Suppressor macrophage (primary cell): ENCODE measurements around the gene TMEM185B.
"Not testable (repeated sequence)": the region's sequence is repeated elsewhere in the genome, so short reads cannot be mapped to it uniquely, and the experiment has no call there.

ENCODE experiments used
- DNase-seq, 4 experiments: peaks; one replicate each; pipeline ENCODE4 v3.0.0-alpha.2; 2020 to 2022
- total RNA-seq, 17 experiments: gene quantifications; one replicate each; lab custom pipeline; 2026; ENCODE audit warnings: mixed read lengths in 6 of 17, inconsistent platforms in 3 of 17; lab: John Stamatoyannopoulos, UW

Gene TMEM185B
- total RNA-seq: 18.9 to 53.8 (median 37.9) reads per million in 17 experiments

DNA sequence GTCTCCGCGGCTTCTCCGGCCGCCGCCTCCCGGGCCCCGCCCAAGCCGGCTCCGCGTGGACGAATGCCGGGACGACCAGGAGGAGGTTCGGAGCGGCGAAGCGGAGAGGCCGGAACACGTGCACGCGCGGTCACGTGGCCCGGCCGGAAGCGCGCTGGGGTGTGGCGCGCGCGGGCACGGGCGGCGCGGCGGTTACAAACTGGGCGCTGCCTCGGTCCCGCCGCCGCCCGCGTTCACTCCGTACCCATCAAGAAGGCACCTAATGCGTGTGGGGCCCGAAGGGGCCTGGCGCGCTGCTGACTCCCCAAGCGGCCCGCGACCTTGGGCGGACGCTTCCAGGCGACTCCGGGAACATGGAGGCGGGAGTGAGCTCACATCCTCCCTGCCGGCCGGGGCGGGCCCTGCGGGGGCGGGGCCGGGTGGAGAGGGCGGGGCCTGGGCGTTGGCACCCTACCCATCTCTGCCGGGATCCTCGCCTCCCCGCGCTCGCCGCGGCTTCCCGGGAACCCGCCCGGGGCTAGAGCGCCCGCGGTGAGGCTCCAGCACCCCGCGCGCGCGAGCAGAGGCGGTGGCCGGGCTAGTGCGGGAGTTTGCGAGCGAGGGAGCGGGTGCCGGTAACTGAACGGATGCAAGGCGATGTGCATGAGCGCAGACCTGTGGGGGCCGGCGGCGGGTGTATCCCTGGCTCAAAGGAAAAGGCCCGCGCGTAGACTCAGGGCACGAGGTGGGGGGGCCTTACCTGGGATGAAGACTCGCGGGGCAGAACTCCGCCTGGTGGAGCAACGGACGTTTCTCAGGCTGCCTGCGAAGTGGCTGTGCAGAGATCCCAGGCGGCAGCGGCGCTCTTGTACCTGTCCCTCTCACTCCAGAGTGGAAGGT, at the start of gene TMEM185B:
Gene TMEM185B (minus strand): TSS at position 367 of the 879 bp plus-strand sequence. CDS start 424 bp downstream, outside the sequence.
- peak; percentile 91 to 97 (median 94) for DNase-seq

DNA sequence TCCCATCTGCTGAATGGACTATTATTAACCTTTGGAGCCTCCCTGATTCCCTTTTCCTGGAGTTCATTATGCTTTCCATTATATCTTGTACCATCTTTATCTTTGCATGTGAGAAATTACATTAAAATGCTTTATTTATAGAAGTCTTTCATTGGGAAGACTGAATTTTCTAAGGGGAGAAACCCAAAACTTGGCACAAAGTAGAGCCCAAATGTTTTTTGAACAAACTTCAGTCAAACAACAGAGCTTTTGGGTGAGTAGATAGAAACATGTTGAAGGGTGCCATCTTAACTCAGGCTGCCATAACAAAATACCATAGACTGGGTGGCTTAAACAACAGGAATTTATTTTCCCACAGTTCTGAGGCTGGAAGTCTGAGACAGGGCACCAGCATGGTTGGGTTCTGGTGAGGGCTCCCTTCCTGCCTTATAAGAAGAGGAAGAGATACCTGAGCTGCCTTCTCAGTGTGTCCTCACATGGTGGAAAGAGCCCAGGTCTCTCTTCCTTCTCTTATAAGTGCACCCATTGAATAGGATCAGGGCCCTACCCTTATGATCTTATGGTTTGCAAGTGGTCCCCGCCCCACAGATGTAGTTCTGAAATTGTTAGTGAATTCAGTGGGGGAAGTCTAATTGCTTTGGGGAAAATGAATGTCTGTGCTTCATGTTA, 48.6 kb upstream of the TMEM185B start:
- DNase-seq: no peak

DNA sequence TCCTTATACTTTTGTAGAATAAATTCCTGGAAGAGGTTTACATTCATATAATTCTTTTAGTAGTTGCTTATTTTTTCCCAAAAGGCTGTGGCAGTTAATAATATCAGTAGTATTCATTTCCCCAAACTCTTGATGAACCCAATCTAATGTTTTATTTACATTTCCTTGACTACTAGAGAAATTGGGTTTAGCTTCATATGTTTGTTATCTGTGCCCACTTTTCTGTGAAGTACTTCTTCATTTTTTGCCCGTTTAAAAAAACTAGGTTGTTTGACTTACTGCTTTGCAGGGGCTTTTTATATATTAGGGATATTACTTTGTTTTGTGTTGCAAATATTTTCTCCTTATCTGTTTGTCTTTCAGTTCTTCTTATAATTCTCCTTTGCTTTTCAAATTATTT, 46.6 kb upstream of the TMEM185B start:
- DNase-seq: peak in 2 of 4 experiments; percentile 33 to 43

DNA sequence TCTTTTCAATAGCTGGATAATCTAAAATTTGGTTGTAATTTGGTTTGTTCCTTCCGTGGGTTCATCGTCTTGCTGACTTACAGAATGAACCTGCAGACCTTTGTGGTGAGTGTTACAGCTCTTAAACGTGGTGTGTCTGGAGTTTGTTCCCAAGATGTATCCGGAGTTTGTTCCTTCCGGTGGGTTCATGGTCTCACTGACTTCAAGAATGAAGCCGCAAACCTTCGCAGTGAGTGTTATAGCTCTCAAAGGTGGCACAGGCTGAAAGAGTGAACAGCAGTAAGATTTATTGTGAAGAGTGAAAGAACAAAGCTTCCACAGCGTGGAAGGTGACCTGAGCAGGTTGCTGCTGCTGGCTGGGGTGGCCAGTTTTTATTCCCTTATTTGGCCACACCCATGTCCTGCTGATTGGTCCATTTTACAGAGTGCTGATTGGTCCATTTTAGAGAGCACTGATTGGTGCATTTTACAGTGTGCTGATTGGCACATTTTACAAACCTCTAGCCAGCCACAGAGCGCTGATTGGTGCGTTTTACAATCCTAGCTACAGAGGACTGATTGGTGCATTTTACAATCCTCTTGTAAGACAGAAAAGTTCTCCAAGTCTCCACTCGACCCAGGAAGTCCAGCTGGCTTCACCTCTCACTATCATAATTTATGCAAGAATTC, 46.0 kb upstream of the TMEM185B start:
- DNase-seq: no peak

DNA sequence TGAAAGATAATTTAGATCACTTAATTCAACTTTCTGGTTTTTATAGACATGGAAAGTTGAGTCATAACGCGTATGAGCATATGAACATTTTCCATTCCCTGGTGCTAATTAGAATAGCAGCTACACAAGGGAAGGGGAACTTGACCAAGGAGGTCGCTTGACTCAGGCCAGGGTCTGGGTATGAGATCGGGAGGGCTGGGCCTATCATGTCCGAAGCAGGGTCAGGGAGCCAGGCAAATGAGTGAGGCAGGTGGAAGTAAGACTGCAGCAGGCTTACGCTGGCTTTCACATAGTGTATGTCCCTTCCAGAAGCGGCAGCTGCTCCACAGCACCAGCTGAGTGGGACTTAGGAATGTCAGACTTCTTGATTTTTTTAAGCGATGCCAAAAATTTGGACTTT, 44.1 kb upstream of the TMEM185B start:
- DNase-seq: peak in 1 of 4 experiments; percentile 26

DNA sequence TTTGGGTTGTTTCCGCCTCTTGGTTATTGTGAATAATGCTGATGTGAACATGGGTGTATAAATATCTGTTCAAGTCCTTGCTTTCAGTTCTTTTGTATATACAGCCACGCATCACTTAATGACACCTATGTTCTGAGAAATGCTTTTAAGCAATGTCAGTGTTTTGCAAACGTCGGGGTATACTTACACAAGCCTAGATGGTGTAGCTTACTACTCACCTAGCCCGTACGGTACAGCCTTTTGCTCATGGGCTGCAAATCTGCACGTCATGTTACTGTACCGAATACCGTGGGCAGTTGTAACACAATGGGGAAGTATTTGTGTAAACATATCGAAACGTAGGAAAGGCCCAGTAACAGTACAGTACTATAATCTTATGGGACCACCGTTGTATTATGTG, 41.8 kb upstream of the TMEM185B start:
- peak; percentile 52 to 82 (median 64) for DNase-seq

DNA sequence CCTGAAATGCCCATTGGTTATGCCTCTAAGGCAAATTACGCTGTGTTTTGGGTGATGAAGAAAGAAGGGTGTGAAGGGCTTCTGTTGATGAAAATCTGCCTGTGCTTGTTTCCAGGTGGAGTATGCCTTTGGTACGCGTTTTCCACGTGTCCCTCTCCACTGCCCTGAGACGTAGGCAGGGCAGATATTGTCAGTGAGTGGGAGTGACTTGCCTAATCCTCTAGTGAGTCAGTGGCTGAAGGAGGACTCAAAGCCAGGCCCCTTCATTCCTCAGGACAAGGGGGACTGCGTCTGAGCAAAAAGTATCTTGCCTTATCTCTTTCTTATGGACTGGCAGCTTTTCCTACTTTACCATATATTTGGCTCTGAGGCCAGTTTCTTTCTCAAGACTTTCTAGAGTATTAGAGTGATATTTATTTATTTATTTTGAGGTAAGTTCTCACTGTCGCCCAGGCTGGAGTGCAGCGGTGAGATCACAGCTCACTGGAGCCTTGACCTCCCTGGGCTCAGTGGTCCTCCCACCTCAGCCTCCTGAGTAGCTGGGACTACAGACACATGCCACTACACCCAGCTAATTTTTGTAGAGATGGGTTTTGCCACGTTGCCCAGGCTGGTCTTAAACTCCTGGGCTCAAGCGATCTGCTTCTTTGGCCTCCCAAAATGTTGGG, 39.7 kb upstream of the TMEM185B start:
- peak; percentile 30 to 78 (median 71) for DNase-seq

DNA sequence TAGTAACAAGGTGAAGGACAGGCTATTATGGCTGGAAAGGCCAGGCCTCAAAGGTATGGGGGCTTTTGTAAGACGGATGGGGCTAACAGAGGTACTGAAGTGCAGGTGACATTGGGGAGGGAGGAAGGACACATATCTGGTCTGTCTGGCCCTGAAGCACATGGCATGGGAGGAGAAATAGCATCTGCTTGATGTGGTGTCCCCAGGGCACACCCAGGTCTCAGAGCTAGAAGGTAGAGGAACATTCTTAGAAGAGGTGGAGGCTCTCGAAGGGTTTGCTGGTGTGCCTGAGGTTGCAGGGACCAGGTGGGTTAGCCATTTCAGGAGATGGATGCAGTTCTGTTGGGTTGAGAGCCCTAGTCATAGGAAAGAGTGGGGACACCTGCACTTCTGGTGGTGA, 39.0 kb upstream of the TMEM185B start:
- DNase-seq: no peak

DNA sequence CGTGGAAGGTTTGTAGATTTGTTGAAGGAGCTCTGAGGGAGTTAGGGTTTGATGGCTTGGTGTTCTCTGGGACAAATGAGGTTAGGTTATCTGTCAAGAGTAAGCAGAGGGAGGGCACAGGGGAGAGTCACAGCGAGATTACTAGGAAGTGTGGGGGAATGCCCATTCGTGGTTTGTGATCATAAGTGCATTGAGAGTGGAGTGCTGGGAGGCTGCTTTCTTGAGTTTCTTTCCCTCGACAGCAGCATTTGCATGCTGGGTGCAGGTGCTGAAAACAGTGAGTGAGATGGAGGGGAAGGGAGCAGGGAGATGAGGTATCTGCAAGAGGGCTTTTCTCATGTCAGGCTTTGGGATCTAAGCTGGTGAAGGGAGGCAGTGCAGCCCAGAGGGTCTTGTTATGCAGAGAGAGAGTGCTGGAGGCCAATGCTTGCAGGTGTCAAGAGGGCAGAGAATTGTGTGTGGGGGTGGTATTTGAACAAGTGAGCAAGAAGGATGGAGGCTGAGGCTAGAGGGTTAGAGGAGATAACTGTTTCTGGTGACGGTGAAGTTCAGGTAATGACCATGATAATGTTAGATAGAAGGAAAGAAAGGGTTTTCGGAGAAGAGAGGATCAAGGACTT, 38.3 kb upstream of the TMEM185B start:
- no peak for DNase-seq

DNA sequence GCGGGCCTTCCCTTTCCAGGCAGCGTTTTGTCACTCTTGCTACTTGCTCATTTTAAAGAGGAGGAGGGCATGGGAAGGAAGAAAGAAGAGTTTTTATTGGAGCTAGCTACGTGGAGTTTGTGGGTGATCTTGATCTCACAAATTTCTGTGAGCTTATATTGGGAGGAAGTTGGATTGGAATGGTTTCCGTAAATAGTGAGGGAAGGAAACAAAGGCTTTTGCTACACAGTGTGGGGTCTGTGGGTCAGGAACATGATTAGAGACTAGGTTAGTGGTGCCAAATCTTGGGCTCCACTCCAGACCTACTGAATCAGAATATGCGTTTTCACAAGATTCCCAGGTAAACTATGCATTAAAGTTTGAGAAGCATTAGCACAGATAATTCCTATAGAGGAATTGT, 37.5 kb upstream of the TMEM185B start:
- DNase-seq: no peak

DNA sequence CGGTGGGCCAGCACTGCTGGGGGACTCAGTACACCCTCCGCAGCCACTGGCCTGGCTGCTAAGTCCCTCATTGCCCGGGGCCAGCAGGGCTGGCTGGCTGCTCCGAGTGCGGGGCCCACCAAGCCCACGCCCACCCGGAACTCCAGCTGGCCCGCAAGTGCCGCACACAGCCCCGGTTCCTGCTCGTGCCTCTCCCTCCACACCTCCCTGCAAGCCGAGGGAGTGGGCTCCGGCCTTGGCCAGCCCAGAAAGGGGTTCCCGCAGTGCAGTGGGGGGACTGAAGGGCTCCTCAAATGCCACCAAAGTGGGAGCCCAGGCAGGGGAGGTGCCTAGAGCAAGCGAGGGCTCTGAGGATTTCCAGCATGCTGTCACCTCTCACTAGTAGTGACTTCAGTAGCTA, 36.7 kb upstream of the TMEM185B start:
- DNase-seq: not testable (repeated sequence)

DNA sequence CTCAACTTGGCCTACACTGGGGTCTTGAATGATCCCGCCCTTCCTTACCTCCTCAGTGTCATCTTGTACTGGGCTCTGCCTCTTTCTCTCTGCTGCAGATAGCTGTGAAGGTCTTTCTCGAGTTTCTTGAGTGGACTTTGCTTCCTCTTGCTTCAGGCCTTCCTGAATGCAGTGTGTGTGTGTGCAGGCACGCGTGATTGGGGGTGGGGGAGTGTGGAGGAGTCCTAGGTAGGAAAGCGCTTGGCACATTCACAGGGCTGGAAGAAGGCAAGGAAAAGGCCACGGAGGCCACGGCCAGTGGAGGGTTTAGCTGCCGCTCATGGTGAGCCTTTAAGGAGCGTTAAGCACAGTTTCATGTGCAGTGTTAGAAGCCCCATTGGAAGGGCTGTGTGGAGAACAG, 35.0 kb upstream of the TMEM185B start:
- no peak for DNase-seq

DNA sequence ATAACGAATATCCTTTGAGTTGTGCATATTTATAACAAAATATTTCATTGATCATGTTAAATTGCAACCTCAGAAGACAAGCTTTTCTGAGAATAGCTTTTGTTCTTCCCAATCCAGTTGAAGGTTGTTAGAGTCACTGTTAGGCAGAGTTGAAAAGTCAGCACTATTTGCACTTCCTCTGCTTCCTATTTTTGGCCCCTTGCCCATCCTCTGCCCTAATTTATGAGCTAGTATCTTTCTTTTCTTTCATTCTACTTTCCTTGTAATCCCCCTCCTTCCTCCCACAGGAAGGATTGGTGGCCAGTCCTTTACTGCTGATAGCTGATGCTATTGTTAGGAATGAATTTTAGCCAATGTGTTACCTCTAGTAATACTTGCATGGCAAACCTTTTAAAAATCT, 34.3 kb upstream of the TMEM185B start:
- peak; percentile 56 to 85 (median 70) for DNase-seq

DNA sequence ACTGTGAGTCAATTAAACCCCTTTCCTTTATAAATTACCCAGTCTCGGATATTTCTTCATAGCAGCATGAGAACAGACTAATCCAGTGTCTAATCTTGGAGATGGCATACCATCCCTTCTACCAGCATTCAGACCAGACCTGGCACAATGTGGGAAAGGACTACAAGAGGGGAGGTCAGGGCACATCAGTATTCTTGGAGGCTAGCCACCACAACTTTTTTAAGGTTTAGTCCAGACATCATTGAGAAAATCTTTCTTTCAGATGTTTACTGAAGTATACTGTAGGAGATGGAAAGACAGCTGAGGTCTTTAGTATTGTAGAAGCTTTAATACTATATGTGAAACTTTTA, 33.4 kb upstream of the TMEM185B start:
- DNase-seq: no peak

DNA sequence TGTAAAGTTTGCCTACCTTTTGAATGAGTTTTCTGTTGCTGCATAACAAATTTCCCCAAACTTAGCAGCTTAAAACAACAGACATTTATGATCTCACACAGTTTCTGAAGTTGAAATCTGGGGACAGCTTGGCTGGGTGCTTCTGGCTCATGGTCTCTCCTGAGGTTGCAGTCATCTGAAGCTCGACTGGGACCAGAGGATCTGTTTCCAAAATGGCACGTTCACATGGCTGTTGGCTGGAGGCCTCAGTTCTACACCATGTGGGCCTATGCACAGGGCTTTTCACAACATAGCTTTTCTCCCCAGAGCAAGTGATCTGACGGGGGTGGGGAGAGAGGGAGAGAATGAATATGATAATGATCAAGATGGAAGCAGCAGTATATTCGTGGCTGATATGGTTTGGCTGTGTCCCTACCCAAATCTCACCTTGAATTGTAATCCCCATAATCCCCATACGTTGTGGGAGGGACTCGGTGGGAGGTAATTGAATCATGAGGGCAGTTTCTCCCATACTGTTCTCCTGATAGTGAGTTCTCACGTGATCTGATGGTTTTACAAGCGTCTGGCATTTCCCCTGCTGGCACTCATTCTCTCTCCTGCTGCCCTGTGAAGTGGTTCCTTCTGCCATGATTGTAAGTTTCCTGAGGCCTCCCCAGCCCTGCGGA, 32.9 kb upstream of the TMEM185B start:
- no peak for DNase-seq

DNA sequence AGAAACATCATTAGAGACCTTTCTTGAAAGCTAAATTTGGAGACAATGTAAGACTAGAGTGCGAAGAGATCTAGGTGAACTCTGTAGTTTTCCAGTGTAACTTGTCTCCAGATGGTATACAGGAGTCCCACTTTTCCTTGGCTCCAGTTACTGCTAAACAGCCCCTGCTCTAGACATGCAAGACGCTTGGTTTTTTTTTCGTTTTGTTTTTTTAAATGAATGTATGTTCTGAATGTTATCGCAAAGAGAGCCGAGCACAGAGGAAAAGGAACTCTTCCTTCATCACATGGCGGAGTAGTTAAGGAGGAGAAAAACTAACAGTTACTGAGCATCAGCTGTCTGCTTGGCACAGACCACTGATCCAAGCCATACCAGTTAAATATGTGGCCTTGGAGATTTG, 31.9 kb upstream of the TMEM185B start:
- no peak for DNase-seq

DNA sequence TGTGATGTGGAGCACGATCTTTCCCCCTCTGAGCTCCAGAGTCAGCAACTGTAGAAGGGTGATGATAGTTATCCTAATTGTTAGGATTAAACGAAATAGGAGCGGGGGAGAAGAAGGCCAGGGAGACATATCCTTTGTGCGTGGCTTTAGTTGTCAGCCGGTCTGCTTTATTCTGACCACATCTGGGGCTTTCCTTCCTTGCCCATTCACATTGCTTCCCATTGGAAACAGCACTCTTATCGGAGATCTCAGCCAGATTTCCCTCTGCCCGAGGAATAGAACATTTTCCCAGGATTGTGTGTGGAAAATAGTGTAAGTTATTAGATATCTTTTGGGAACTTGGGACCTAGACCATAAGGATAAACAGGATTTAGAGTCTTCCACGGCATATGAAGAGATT, 31.0 kb upstream of the TMEM185B start:
- no peak for DNase-seq

DNA sequence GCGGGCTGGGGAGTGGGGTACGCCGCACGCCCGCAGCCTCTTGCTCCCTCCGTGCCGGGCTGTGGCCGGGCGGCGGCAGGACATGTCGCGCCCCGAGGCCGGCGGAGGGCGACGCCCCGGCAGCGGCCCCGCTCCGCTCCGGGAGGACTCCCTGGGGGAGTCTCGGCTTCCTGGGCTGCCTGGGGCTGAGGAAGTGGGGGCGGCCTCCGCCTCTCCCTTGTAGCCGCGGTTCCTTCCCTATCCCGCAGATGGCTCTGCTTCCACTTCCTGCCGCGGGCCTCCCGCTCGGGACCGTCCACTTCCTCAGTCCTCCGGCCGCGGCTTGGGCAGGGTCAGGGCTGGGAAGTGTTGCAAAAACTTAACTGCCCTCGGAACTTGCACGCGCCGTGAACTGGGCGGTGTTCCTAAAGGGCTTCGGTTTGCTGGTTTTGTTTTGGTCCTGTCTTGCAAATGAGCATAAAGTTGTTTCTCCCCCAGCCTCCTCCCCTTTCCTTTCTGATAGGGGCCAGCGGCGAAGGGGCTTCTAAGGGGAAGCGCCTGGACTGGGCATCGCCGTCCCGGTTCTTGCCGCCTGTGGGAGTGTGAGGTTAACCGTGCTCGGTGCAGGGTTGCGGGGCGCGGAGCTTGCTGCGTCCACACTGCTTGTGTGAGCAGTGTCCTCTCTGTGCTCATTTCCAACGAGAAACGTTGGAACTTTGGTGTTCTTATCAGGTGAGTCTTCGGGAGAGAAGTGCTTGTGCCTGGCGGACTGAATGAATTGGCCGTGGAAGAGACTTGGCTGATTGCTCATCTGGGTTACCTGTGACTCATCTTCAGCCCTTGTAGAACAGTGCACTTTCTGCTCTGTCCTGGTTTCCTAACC, 30.1 kb upstream of the TMEM185B start:
- DNase-seq: peak; percentile 92 to 98 (median 96)

DNA sequence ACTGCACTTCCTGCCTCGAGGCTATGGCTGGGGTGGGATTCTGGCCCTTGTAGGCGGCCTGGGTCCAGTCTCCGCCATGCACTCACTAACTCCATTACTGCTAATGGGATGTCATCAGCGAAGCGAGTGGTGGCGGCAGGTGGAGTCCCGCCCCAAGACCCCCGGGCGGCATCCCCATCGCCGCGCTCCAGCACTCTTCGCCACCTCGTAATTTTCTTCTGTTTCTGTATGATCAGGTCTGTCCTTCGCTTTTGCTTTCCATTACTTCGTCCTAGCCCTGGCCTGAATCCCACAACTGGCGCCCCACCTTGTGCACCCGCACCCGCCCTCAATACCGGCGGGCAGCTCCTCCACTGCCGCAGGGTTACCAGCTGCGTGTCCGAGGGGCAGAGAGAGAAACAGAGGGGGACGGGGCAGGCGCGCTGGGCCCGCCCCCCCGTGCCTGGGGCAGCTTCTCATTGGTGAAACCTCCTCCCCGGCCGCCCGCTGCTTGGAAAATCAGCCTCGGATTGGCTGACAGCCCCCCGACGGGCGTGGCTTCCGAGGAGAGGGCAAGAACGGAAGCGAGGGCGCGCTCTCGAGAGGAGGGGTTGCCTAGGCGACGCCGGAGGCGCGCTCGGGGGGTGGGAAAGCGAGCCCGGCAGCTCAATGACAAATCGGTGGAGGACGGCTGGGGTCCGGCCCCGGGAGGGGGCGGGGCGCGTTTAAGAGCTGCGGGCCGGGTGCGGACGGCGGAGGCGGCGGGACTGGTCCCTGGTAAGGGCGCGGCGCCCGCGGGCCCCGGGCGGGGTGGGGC, 29.2 kb upstream of the TMEM185B start, which contains the start of gene RALB:
Gene RALB (plus strand): TSS at position 628 of the 796 bp plus-strand sequence. CDS start 25,813 bp downstream, outside the sequence.
- peak; percentile 99 to 100 (median 100) for DNase-seq

DNA sequence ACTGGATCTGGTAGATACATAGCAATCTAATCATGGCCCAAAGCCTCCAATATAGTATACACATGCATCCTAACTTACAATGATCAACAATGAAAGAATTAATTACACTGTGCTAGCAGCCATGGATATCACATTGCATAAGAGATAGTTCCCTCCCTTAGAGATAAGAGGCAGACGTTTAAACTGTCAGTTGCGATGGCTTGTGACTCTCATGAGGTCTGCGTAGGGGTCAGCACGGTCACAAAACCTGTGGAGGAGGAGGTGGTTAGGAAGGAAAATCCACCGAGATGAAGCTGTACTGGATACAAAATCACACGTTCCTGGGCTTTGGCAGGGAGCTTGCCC, 28.7 kb upstream of the TMEM185B start:
- DNase-seq: peak; percentile 57 to 75 (median 72)
